NCI-H2171 treated with DMSO at 0.1 percent for 48 hours (cell line): ENCODE results near the gene CYP11A1.
A peak's percentile ranks its signal among the peaks of the same experiment; 100 is the strongest.
"Not testable (repeated sequence)": the region's sequence is repeated elsewhere in the genome, so short reads cannot be mapped to it uniquely, and the experiment has no call there.

Source experiments
- DNase-seq: peaks from one replicate; lab custom pipeline; 2025; lab: John Stamatoyannopoulos, UW

The CYP11A1 gene

GRCh38 chr15:74374648-74375302 lies 7.3 kb upstream of the CYP11A1 start:
- DNase-seq: no peak

GRCh38 chr15:74373731-74374647 lies 6.5 kb upstream of the CYP11A1 start:
- peak; percentile 93 for DNase-seq

GRCh38 chr15:74373056-74373650 lies 5.7 kb upstream of the CYP11A1 start:
- DNase-seq: no peak

- no peak for DNase-seq
Measured at GRCh38 chr15:74370471-74370870, 3.0 kb upstream of the CYP11A1 start.

- no peak for DNase-seq
Measured at GRCh38 chr15:74369756-74370155, 2.3 kb upstream of the CYP11A1 start.

GRCh38 chr15:74369084-74369745 lies 1.8 kb upstream of the CYP11A1 start:
- no peak for DNase-seq

GRCh38 chr15:74368121-74368520 lies 675 bp upstream of the CYP11A1 start:
- DNase-seq: no peak

- no peak for DNase-seq
Measured at GRCh38 chr15:74365598-74366445, 1.6 kb downstream of the CYP11A1 start.

GRCh38 chr15:74364936-74365597 lies 2.4 kb downstream of the CYP11A1 start:
- no peak for DNase-seq

- DNase-seq: no peak
Measured at GRCh38 chr15:74362482-74362881, 5.0 kb downstream of the CYP11A1 start.

- not testable (repeated sequence) for DNase-seq
Measured at GRCh38 chr15:74360855-74361254, 6.6 kb downstream of the CYP11A1 start.

- DNase-seq: not testable (repeated sequence)
Measured at GRCh38 chr15:74359376-74359775, 8.1 kb downstream of the CYP11A1 start.

GRCh38 chr15:74357514-74357913 lies 9.9 kb downstream of the CYP11A1 start:
- DNase-seq: not testable (repeated sequence)

GRCh38 chr15:74356050-74356449 lies 11.4 kb downstream of the CYP11A1 start:
- DNase-seq: not testable (repeated sequence)

- not testable (repeated sequence) for DNase-seq
Measured at GRCh38 chr15:74353992-74354391, 13.5 kb downstream of the CYP11A1 start.

GRCh38 chr15:74352393-74352910 lies 15.0 kb downstream of the CYP11A1 start:
- DNase-seq: no peak

GRCh38 chr15:74351670-74352069 lies 15.8 kb downstream of the CYP11A1 start:
- no peak for DNase-seq

GRCh38 chr15:74350295-74351275 lies 16.9 kb downstream of the CYP11A1 start:
- no peak for DNase-seq

GRCh38 chr15:74349241-74349778 lies 18.1 kb downstream of the CYP11A1 start:
- no peak for DNase-seq
